H9 (cell line): ENCODE results near the gene NBL1. TPM values are rescaled to one million over a fixed set of nuclear protein-coding genes. Genes with fewer than 3 reads are reported as not detected.

Experiments
- DNase-seq: peaks from one replicate; pipeline ENCODE4 v3.0.0-alpha.2; 2017
- H2AFZ ChIP-seq: one replicate; pipeline ENCODE4 v1.6.1; 2013; ENCODE audit warnings: mild to moderate bottlenecking, low read length, control low read depth, moderate library complexity
- H2AK5ac ChIP-seq: 2 replicates; pipeline ENCODE4 v1.6.1; 2013; ENCODE audit warnings: low read length, control low read depth, mixed read lengths; ENCODE audit not compliant: insufficient read length
- H2BK120ac ChIP-seq: one replicate; pipeline ENCODE4 v1.6.1; 2013; ENCODE audit warnings: low read depth, mild to moderate bottlenecking, low read length, control low read depth, inconsistent platforms; ENCODE audit not compliant: poor library complexity, severe bottlenecking
- H2BK12ac ChIP-seq: 2 replicates; pipeline ENCODE4 v1.6.1; 2013; ENCODE audit warnings: low read length, control low read depth, mixed read lengths, low read depth; ENCODE audit not compliant: insufficient read length
- H2BK15ac ChIP-seq: 2 replicates; pipeline ENCODE4 v1.6.1; 2013; ENCODE audit warnings: low read depth, low read length, control low read depth
- H2BK20ac ChIP-seq: one replicate; pipeline ENCODE4 v1.6.1; 2013; ENCODE audit warnings: low read depth, mild to moderate bottlenecking, low read length, control low read depth, inconsistent platforms; ENCODE audit not compliant: poor library complexity, severe bottlenecking
- H2BK5ac ChIP-seq: 2 replicates; pipeline ENCODE4 v1.6.1; 2013; ENCODE audit warnings: low read length, control low read depth, mixed read lengths; ENCODE audit not compliant: insufficient read length
- H3K14ac ChIP-seq: 2 replicates; pipeline ENCODE4 v1.6.1; 2013; ENCODE audit warnings: low read length, control low read depth; ENCODE audit not compliant: insufficient read depth
- H3K18ac ChIP-seq: 2 replicates; pipeline ENCODE4 v1.6.1; 2013; ENCODE audit warnings: low read depth, mild to moderate bottlenecking, mixed read lengths, low read length, control low read depth; ENCODE audit not compliant: insufficient read length
- H3K23ac ChIP-seq: 2 replicates; pipeline ENCODE4 v1.6.1; 2013; ENCODE audit warnings: low read length, control low read depth, mixed read lengths, low read depth; ENCODE audit not compliant: insufficient read length
- H3K23me2 ChIP-seq: 2 replicates; pipeline ENCODE4 v1.6.1; 2013; ENCODE audit warnings: low read depth, mild to moderate bottlenecking, mixed read lengths, low read length, control low read depth; ENCODE audit not compliant: insufficient read length, poor library complexity, severe bottlenecking
- H3K27ac ChIP-seq: 2 replicates; pipeline ENCODE4 v1.5.1; 2013; ENCODE audit warnings: low read length, control low read depth, mixed read lengths, low read depth; ENCODE audit not compliant: insufficient read length
- H3K27me3 ChIP-seq: 2 replicates; pipeline ENCODE4 v1.6.1; 2013; ENCODE audit warnings: low read length, control low read depth, inconsistent platforms; ENCODE audit not compliant: insufficient read depth
- H3K4ac ChIP-seq: 2 replicates; pipeline ENCODE4 v1.6.1; 2013; ENCODE audit warnings: low read depth, mild to moderate bottlenecking, control low read depth, inconsistent platforms, low read length, moderate library complexity
- H3K4me1 ChIP-seq: 2 replicates; pipeline ENCODE4 v1.6.1; 2013; ENCODE audit warnings: low read length, control low read depth, inconsistent platforms; ENCODE audit not compliant: insufficient read depth
- H3K4me2 ChIP-seq: 2 replicates; pipeline ENCODE4 v1.6.1; 2013; ENCODE audit warnings: low read length, control low read depth, mixed read lengths; ENCODE audit not compliant: insufficient read length, insufficient read depth
- H3K56ac ChIP-seq: 2 replicates; pipeline ENCODE4 v1.6.1; 2013; ENCODE audit warnings: low read depth, mild to moderate bottlenecking, mixed read lengths, low read length, control low read depth; ENCODE audit not compliant: insufficient read length
- H3K79me1 ChIP-seq: 2 replicates; pipeline ENCODE4 v1.6.1; 2013; ENCODE audit warnings: low read depth, mild to moderate bottlenecking, moderate library complexity, low read length, control low read depth, inconsistent platforms; ENCODE audit not compliant: insufficient read depth, poor library complexity, severe bottlenecking
- H3K79me2 ChIP-seq: 2 replicates; pipeline ENCODE4 v1.6.1; 2013; ENCODE audit warnings: low read length, control low read depth, inconsistent platforms; ENCODE audit not compliant: insufficient read depth
- H3K9ac ChIP-seq: 2 replicates; pipeline ENCODE4 v1.6.1; 2013; ENCODE audit warnings: low read length, control low read depth, mixed read lengths; ENCODE audit not compliant: insufficient read length; ENCODE audit errors: extremely low read depth
- H3K9me3 ChIP-seq: one replicate; pipeline ENCODE4 v1.6.1; 2013; ENCODE audit warnings: low read depth, low read length, inconsistent platforms; ENCODE audit not compliant: control insufficient read depth
- H3T11ph ChIP-seq: one replicate; pipeline ENCODE4 v1.6.1; 2013; ENCODE audit warnings: mild to moderate bottlenecking, low read length, control low read depth, inconsistent platforms
- H4K20me1 ChIP-seq: one replicate; pipeline ENCODE4 v1.6.1; 2013; ENCODE audit not compliant: control insufficient read depth, insufficient read length, insufficient read depth
- H4K5ac ChIP-seq: 2 replicates; pipeline ENCODE4 v1.6.1; 2013; ENCODE audit warnings: low read depth, mild to moderate bottlenecking, mixed read lengths, low read length, control low read depth; ENCODE audit not compliant: insufficient read length
- H4K8ac ChIP-seq: replicated peaks from 2 replicates; pipeline ENCODE4 v1.6.1; 2013; ENCODE audit warnings: low read length, control low read depth, mixed read lengths, low read depth; ENCODE audit not compliant: insufficient read length
- H4K91ac ChIP-seq: 2 replicates; pipeline ENCODE4 v1.6.1; 2013; ENCODE audit warnings: low read depth, mild to moderate bottlenecking, moderate library complexity, mixed read lengths, low read length, control low read depth; ENCODE audit not compliant: insufficient read length
- H3K27ac Mint-ChIP-seq, 3 experiments: 2 replicates in 2 of 3; 3 replicates in 1 of 3; pipeline ENCODE4 v1.8.0; 2020 to 2021; ENCODE audit warnings: mixed read lengths in 3 of 3, mild to moderate bottlenecking in 1 of 3, moderate library complexity in 1 of 3
- H3K27me3 Mint-ChIP-seq: 2 replicates; pipeline ENCODE4 v1.8.0; 2021; ENCODE audit warnings: low read depth, mild to moderate bottlenecking, moderate library complexity, mixed read lengths
- H3K36me3 Mint-ChIP-seq, 3 experiments: 2 replicates in 2 of 3; 3 replicates in 1 of 3; pipeline ENCODE4 v1.8.0; 2020 to 2021; ENCODE audit warnings: low read depth in 3 of 3, mixed read lengths in 3 of 3; ENCODE audit not compliant: insufficient read depth in 1 of 3
- H3K4me1 Mint-ChIP-seq, 2 experiments: 2 replicates each; pipeline ENCODE4 v1.8.0; 2020; ENCODE audit warnings: mixed read lengths in 2 of 2
- H3K4me3 Mint-ChIP-seq, 2 experiments: 2 replicates in 1 of 2; 3 replicates in 1 of 2; pipeline ENCODE4 v1.8.0; 2020 to 2021; ENCODE audit warnings: mild to moderate bottlenecking in 2 of 2, mixed read lengths in 2 of 2, moderate library complexity in 1 of 2
- H3K9me3 Mint-ChIP-seq, 2 experiments: 2 replicates in 1 of 2; 3 replicates in 1 of 2; pipeline ENCODE4 v1.8.0; 2020; ENCODE audit warnings: mild to moderate bottlenecking in 2 of 2, mixed read lengths in 2 of 2, moderate library complexity in 1 of 2
- WGBS: extraction: QIAGEN DNeasy Blood & Tissue Kit; methylation state at CpG from one replicate; pipeline ENCODE4 v1.1.7; 2013; ENCODE audit warnings: missing lambda C conversion rate, low lambda C conversion rate, mixed read lengths; ENCODE audit not compliant: insufficient read length; ENCODE audit errors: extremely low coverage; 5-methylcytosine and 5-hydroxymethylcytosine counted together
- total RNA-seq: library from RNA; stranded (reverse); gene quantifications from 2 replicates; pipeline ENCODE4 v1.2.1, GENCODE V29; 2021
- TF ChIP-seq, protein P1 (sequence below): fragments of 200-600 bp; sonication (generic); conservative IDR thresholded peaks from 3 replicates; pipeline ENCODE4 v1.8.0; 2021; ENCODE audit warnings: antibody characterized with exemption, mild to moderate bottlenecking

NBL1 gene
- total RNA-seq, 1 experiment from 2014 or later: 6.4 TPM

DNA sequence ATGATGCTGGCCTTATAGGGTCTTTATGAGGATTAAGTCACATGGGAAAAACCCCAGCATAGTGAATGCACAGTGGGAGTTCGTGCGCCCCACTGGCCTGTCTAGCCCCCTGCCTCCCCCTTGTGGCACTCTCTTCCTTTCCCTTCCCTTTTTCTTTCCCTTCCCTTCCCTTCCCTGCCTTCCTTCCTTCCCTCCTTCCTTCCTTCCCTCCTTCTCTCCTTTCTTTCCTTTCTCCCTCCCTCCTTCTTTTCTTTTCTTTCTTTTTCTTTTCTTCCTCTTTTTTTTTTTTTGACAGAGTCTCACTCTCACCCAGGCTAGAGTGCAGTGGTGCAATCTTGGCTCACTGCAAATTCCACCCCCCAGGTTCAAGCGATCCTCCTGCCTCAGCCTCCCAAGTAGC lies 59.2 kb downstream of the NBL1 start:
- H3K4me3 Mint-ChIP-seq: no peak overlapping the region; a peak in 1 of 5 replicates
- TF ChIP-seq, protein P1, sequence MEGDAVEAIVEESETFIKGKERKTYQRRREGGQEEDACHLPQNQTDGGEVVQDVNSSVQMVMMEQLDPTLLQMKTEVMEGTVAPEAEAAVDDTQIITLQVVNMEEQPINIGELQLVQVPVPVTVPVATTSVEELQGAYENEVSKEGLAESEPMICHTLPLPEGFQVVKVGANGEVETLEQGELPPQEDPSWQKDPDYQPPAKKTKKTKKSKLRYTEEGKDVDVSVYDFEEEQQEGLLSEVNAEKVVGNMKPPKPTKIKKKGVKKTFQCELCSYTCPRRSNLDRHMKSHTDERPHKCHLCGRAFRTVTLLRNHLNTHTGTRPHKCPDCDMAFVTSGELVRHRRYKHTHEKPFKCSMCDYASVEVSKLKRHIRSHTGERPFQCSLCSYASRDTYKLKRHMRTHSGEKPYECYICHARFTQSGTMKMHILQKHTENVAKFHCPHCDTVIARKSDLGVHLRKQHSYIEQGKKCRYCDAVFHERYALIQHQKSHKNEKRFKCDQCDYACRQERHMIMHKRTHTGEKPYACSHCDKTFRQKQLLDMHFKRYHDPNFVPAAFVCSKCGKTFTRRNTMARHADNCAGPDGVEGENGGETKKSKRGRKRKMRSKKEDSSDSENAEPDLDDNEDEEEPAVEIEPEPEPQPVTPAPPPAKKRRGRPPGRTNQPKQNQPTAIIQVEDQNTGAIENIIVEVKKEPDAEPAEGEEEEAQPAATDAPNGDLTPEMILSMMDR: 0 out of 3 replicates have a peak, but pooled peaks have one; percentile 12
- Histone ChIP-seq H4K91ac (no peak overlapping the region), H3K56ac (no peak overlapping the region), H3K4me2 (no peak overlapping the region), H3K23ac (no peak overlapping the region), H2AK5ac (no peak overlapping the region), H3K9ac (no peak overlapping the region), H2BK20ac (no peak overlapping the region), H3K4me1 (peaks cover 4% of the 10 kb centered on the region; the same call in 1 of the 2 replicates), H4K5ac (no peak overlapping the region), H3K79me2 (no peaks in the 10 kb centered on the region), H2BK12ac (no peak overlapping the region), H2AFZ (no peak overlapping the region), H3K23me2 (no peaks in the 10 kb centered on the region), H4K20me1 (no peaks in the 10 kb centered on the region), H3K18ac (no peak overlapping the region), H3K4ac (no peak overlapping the region), H3K27ac (no peak overlapping the region), H3K79me1 (no peaks in the 10 kb centered on the region), H3T11ph (no peak overlapping the region), H2BK15ac (no peak overlapping the region), H3K27me3 (no peaks in the 10 kb centered on the region), H4K8ac (no peak overlapping the region), H3K14ac (no peak overlapping the region), H3K9me3 (no peaks in the 10 kb centered on the region), H2BK120ac (no peak overlapping the region), H2BK5ac (no peak overlapping the region)
- no peaks in the 10 kb centered on the region for H3K9me3 Mint-ChIP-seq
- WGBS: no CpG with 5 or more reads among the region's 3 CpGs
- DNase-seq: no peak
- peaks cover 26 to 33% of the 10 kb centered on the region in 2 experiments for H3K4me1 Mint-ChIP-seq
- no peaks in the 10 kb centered on the region; the same call in 1 of the 2 replicates for H3K27me3 Mint-ChIP-seq
- no peaks in the 10 kb centered on the region for H3K36me3 Mint-ChIP-seq
- H3K27ac Mint-ChIP-seq: no peak overlapping the region; a peak in 1 of 7 replicates
